HK-2 (cell line): ENCODE data around the gene OLFML3.

Experiments used
- DNase-seq: peaks from one replicate; pipeline ENCODE4 v3.0.0-alpha.2; 2018; ENCODE audit not compliant: unreplicated experiment

OLFML3 gene

GRCh38 chr1:114025609-114026401 lies 46.5 kb downstream of the OLFML3 start:
- no peak for DNase-seq

- no peak for DNase-seq
Measured at GRCh38 chr1:114026797-114027196, 47.5 kb downstream of the OLFML3 start.
